GM12874 (cell line): ENCODE measurements around the gene TES.

Source experiments
- TF ChIP-seq, protein P1 (sequence below): IDR thresholded peaks from 2 replicates; pipeline ENCODE4 v1.5.1; 2011; ENCODE audit warnings: low read depth, mild to moderate bottlenecking, control low read depth, low read length, moderate library complexity; ENCODE audit not compliant: insufficient read depth

TES gene

DNA sequence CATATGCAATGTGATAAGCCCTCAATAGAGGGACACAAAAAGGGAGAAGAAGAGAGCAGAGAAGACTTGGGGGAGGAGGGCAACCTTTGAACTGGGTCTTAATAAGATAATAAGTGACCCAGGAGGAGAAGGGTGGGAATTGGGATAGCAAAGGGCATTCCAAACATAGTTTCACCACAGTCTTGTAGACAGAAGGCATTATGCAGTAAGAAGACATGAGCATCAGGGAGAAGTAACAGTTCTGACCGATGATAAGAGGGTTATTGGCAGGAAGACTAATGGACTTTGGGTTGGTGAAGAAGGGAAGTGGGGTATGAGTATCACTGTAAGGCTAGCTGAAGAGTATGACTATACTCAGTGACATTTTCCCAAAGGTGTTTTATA, 63.6 kb downstream of the TES start:
- TF ChIP-seq, protein P1, sequence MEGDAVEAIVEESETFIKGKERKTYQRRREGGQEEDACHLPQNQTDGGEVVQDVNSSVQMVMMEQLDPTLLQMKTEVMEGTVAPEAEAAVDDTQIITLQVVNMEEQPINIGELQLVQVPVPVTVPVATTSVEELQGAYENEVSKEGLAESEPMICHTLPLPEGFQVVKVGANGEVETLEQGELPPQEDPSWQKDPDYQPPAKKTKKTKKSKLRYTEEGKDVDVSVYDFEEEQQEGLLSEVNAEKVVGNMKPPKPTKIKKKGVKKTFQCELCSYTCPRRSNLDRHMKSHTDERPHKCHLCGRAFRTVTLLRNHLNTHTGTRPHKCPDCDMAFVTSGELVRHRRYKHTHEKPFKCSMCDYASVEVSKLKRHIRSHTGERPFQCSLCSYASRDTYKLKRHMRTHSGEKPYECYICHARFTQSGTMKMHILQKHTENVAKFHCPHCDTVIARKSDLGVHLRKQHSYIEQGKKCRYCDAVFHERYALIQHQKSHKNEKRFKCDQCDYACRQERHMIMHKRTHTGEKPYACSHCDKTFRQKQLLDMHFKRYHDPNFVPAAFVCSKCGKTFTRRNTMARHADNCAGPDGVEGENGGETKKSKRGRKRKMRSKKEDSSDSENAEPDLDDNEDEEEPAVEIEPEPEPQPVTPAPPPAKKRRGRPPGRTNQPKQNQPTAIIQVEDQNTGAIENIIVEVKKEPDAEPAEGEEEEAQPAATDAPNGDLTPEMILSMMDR, result no peak

DNA sequence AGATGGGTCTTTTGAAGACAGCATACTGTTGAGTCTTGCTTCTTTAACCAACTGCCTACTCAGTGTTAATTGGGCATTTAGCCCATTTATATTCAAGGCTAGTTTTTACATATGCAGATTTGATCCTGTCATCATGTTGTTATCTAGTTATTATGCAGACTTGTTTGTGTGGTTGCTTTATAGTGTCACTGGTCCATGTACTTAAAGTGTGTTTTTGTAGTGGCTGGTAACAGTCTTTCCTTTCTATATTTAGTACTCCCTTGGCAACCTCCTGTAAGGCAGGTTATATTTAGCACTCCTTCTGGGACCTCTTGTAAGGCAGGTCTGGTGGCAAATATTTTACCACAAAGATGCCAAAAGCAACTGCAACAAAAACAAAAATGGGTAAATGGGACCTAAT, 66.7 kb downstream of the TES start:
- TF ChIP-seq, protein P1, result no peak

DNA sequence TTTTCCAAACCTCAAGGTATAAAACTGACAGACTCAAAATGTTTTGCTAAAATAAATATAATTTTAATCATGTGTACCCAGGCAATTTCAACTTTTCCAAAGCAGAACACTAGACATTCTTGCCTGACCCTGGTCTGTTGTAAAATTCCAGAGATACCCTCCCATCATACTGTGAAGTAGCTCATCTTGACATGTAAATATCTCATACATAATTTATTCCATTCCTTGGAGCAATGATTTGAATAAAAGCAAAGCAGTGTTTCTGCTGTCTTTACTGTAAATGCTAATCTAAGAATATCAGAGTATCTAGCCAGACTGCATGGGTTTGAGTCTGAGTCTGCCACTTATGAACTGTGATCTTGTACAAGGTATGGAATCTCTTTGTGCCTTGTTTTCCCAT, 68.9 kb downstream of the TES start:
- TF ChIP-seq, protein P1, result no peak

DNA sequence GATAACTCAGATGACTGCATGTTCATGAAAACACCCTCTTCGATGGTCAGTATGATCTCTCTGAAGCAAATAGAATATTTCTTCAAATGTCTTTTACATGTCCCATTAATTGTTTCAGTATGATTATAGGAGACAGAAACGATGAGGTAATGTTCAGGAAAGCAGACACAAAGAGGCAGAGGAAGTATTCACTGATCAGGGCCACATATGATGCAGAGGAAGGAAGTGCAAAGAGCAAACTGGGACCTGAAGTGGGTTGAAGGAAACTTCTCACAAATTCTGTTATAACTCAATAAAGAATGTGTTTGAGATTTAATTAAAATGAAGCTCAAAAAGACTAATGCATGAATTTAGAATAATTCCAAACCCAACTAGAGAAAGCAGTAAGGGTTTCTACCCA, 70.5 kb downstream of the TES start:
- TF ChIP-seq, protein P1, result no peak

DNA sequence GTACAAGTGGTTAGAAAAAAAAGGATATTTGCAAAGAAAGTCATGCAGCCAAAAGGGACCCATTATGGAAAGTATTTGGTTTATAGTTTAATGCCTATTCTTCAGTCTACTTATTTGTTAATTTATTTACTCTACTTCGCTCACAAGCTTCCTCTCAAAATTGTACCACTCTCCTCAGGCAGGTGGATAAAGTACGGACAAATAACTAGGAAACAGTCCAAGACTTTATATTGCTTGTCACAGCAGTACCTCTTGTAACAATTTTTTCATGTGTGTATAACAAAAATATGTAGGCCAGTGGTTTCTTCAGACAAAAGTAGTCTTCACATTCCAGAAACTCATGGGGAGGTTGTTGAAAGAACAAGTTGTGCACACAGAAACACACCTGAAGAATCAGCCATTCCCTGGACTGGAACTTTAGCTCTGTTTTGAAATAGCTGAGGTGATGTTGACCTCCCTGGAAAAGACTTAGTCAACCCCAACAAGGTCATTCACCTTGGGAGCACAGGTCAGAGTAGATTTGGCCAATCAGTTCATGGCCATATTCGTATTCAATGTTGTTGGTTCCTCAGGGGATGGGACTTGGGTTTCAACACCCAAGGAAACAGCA, 73.4 kb downstream of the TES start:
- TF ChIP-seq, protein P1, result no peak

DNA sequence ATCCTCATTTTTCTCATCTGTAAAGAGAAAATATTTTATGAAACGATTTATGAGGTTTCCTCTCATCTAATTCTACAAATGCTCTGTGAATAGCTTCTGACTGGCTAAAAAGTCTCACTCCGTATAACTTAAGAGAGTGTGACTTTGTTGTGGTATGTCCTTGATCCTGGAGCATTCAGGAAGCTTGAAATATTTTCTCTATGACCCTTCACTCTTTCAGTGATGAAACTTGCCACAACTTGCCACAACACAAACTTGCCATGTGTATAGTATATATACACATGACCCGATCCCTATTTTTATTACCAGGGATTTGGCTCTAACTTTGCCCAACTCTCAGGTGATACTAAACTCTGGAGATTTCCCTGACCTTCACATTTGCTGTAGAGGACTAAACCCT, 74.1 kb downstream of the TES start:
- TF ChIP-seq, protein P1, result no peak

DNA sequence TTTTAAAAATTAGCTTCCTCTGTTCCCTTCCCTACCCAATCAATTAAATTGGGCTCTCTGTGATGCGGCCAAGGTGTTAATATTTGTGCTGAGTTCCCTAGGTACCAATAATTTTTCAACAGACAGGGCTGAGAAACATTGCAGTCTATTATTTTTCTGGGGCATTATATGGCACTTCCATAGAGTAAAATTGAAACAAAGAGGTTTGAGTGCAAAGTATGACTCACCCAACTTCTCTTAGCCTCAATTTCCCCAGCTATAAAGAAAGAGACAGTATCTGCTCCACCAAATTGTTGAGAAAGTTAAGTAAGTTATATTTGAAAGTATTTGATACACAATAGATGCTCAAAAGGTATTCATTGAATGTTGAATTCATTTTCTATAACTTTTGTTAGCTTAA, 74.9 kb downstream of the TES start:
- TF ChIP-seq, protein P1, result no peak

DNA sequence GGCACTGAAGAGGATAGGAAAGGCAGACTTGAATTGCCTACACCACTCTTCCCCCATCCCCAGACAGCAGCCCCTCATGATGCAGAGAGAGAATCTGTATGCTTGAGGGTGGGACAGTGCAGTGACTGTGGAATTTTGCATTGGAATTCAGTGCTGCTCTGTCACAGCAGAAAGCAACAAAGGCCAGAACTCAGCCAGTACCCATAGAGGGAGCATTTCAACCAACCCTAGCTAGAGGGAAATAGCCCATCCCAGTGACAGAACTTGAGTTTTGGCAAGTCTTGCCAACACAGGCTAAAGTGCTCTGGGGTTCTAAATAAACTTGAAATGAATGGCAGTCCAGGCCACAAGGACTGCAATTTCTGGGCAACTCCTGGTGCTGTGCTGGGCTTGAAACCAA, 80.4 kb downstream of the TES start:
- TF ChIP-seq, protein P1, result no peak
